GM12875 (cell line): Measurements from ENCODE around the gene KLHL14.

Experiments used
- H3K4me3 ChIP-seq: one replicate; pipeline ENCODE4 v1.5.1; 2011; ENCODE audit warnings: low read depth, low read length, control low read depth
- TF ChIP-seq, protein P1 (sequence below): IDR thresholded peaks from 2 replicates; pipeline ENCODE4 v1.5.1; 2011; ENCODE audit warnings: low read depth, mild to moderate bottlenecking, control low read depth, inconsistent platforms, low read length, moderate library complexity, borderline replicate concordance; ENCODE audit not compliant: insufficient read depth

KLHL14 gene

GRCh38 chr18:32717126-32717525 is 55.7 kb downstream of the KLHL14 start:
- no peak overlapping the region for H3K4me3 ChIP-seq
- TF ChIP-seq, protein P1, sequence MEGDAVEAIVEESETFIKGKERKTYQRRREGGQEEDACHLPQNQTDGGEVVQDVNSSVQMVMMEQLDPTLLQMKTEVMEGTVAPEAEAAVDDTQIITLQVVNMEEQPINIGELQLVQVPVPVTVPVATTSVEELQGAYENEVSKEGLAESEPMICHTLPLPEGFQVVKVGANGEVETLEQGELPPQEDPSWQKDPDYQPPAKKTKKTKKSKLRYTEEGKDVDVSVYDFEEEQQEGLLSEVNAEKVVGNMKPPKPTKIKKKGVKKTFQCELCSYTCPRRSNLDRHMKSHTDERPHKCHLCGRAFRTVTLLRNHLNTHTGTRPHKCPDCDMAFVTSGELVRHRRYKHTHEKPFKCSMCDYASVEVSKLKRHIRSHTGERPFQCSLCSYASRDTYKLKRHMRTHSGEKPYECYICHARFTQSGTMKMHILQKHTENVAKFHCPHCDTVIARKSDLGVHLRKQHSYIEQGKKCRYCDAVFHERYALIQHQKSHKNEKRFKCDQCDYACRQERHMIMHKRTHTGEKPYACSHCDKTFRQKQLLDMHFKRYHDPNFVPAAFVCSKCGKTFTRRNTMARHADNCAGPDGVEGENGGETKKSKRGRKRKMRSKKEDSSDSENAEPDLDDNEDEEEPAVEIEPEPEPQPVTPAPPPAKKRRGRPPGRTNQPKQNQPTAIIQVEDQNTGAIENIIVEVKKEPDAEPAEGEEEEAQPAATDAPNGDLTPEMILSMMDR = no peak

- TF ChIP-seq, protein P1 = peak; percentile 72
- H3K4me3 ChIP-seq = no peak overlapping the region
These were observed 58.2 kb downstream of the KLHL14 start for GRCh38 chr18:32714571-32715148.

GRCh38 chr18:32712860-32713259 is 60.0 kb downstream of the KLHL14 start:
- H3K4me3 ChIP-seq = no peak overlapping the region
- TF ChIP-seq, protein P1 = no peak

DNA sequence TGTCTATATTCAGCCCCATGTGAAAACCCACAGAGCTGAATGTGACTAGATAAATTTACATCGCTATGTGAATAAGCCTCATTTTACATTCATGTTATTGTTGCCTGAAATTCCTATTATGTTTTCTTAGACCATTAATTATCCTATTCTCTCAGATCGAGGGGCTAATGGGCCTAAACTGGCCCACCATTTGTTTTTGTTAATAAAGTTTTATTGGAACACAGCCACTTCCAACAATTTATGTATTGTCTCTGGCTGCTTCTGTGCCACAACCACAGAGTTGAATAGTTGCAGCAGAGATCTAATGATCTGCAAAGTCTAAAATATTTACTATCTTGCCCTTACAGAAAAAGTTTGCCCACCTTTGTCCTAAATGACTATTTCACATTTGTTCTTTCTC is 61.0 kb downstream of the KLHL14 start:
- no peak overlapping the region for H3K4me3 ChIP-seq
- TF ChIP-seq, protein P1 = no peak

- TF ChIP-seq, protein P1 = no peak
- no peak overlapping the region for H3K4me3 ChIP-seq
These were observed 65.2 kb downstream of the KLHL14 start for GRCh38 chr18:32707586-32707985.

DNA sequence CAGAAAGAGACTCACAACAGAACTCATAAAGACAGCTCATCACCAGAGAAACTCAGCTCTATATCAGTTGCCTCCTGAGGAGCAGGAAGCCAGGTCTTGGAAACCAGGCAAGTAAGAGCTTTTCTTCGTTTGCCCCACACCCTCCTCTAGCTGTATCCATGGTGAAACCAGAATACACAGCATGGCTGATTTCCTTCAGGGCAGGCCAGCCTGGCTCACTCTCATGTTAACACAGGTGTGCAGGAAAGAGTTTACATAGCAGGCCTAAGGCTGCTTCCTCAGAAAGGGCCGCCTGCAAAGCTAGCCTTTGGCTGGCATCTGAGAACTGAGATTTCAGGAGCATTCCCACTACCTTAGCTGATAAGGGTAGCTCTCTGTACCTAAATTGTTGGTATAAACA is 65.7 kb downstream of the KLHL14 start:
- TF ChIP-seq, protein P1 = no peak
- no peak overlapping the region for H3K4me3 ChIP-seq

DNA sequence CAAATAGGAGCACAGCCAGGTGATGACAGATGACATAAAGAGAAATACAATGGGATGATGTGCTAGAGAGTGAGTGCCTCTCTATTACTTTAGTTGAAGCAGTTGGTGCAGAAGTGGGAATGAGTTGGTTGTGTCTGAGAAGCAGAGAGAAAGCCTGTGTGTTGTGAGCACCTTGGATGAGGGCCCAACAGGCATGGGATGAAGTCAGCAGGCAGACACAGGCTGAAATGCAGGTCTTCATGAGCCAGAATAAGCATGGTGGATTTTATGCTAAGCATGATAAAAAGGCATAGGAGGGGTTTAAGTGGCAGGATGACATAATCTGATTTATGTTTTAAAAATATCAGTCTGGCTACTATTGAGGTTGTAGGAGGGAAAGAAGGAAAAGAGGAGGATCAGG is 71.5 kb downstream of the KLHL14 start:
- H3K4me3 ChIP-seq = no peak overlapping the region
- TF ChIP-seq, protein P1 = no peak
